ENCODE data around the gene C17orf100. TPM values are rescaled to one million over a fixed set of nuclear protein-coding genes. Genes with fewer than 3 reads are reported as not detected.

C17orf100 gene
- total RNA-seq, 1 experiment from 2014 or later = 3.1 TPM

DNA sequence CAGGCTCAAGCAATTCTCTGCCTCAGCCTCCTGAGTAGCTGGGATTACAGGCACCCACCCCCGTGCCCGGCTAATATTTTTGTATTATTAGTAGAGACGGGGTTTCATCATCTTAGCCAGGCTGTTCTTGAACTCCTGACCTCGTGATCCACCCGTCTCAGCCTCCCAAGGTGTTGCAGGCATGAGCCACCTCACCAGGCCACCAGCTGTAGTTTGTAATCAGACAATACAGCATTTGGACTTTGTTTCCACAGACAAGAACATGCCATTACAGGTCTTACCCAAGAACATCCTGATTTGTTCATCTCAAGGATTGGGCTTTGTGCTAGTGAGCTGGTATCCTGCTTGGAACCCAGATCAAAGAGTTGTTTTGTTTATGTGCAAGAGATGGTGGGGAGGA lies 30.1 kb downstream of the C17orf100 start:
- no TSS peak for BruUV-seq (replicated peaks)
- H3K4me1 Mint-ChIP-seq (ENCODE audit: low read depth, unreplicated experiment) = peaks cover 13% of the 10 kb centered on the region
- CTCF ChIA-PET = no interaction called here
- H3K36me3 Mint-ChIP-seq (ENCODE audit: insufficient read depth, unreplicated experiment) = no peaks in the 10 kb centered on the region
- no peak overlapping the region for H3K4me3 Mint-ChIP-seq (ENCODE audit: low read depth, unreplicated experiment)
- intact Hi-C loops (cut with micrococcal nuclease; ENCODE audit: unreplicated experiment) = no loop called here
- H3K9me3 Mint-ChIP-seq (ENCODE audit: low read depth, unreplicated experiment) = peaks cover 2% of the 10 kb centered on the region
- no peak for TF ChIP-seq CTCF (IDR thresholded peaks at IDR 0.05; ENCODE audit: unreplicated experiment)
- no peak for DNase-seq
- H3K27ac Mint-ChIP-seq (ENCODE audit: unreplicated experiment) = no peak overlapping the region
- H3K27me3 Mint-ChIP-seq (ENCODE audit: unreplicated experiment) = peaks cover 34% of the 10 kb centered on the region

DNA sequence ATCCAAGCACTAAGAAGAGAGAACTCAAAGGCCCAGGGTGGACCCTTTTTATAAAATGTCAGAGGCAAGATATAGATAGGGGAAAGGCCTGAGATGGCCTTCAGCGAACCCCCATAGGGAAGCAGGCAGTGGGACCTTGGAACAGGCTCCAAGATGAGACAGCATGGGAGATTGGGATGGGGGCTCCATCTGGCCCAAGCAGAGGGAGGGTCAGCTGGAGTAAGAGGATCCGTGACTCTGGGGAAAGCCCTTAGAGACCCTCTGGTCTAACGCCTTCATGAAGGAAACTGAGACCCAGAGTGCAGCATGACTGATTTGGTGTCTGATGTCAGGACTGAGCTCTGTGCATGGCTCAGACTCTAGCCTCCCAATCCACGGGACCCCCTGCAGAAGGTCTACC lies 30.8 kb downstream of the C17orf100 start:
- H3K36me3 Mint-ChIP-seq (ENCODE audit: insufficient read depth, unreplicated experiment) = no peaks in the 10 kb centered on the region
- BruUV-seq (replicated peaks) = no TSS peak
- DNase-seq = no peak
- peaks cover 2% of the 10 kb centered on the region for H3K9me3 Mint-ChIP-seq (ENCODE audit: low read depth, unreplicated experiment)
- no peak overlapping the region for H3K27ac Mint-ChIP-seq (ENCODE audit: unreplicated experiment)
- CTCF ChIA-PET = no interaction called here
- intact Hi-C loops (cut with micrococcal nuclease; ENCODE audit: unreplicated experiment) = no loop called here
- no peak for TF ChIP-seq CTCF (IDR thresholded peaks at IDR 0.05; ENCODE audit: unreplicated experiment)
- H3K4me3 Mint-ChIP-seq (ENCODE audit: low read depth, unreplicated experiment) = no peak overlapping the region
- peaks cover 13% of the 10 kb centered on the region for H3K4me1 Mint-ChIP-seq (ENCODE audit: low read depth, unreplicated experiment)
- peaks cover 41% of the 10 kb centered on the region for H3K27me3 Mint-ChIP-seq (ENCODE audit: unreplicated experiment)

DNA sequence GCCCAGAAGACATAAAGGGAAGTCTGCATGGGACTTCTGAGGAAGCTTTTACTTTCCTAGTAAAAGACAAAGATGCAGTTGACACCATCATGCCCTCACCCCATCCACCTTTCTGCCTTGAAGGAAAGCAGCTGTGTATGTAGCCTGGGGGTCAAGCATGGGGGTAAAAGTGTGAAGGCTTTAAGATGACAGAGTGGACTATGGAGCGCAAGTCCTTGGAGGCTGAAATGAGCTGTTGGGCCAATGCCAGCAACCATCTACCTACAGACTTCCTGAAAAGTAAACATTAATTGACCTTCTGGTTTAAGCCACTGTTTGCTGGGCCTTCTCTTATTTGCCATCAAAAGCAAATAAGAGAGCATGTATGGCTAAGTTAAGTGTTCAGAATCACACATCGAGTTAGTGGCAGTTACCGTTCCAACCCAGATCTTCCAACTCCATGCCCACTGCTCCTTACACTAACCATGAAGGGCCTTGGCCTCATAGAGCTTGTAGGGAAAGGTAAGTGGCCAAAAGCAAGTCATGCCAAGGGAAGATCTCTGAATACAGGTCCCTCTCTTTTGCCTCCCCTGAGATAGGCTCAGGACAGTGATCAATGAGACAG lies 31.6 kb downstream of the C17orf100 start:
- CTCF ChIA-PET = interaction anchor here (1.2 kb wide), 1 partner anchor 14 kb away, joined by 3 read pairs; no protein-coding TSS in a partner anchor
- Mint-ChIP-seq H3K27me3 (ENCODE audit: unreplicated experiment) (peaks cover 41% of the 10 kb centered on the region), H3K4me1 (ENCODE audit: low read depth, unreplicated experiment) (peaks cover 13% of the 10 kb centered on the region), H3K9me3 (ENCODE audit: low read depth, unreplicated experiment) (peaks cover 2% of the 10 kb centered on the region), H3K4me3 (ENCODE audit: low read depth, unreplicated experiment) (no peak overlapping the region), H3K36me3 (ENCODE audit: insufficient read depth, unreplicated experiment) (no peaks in the 10 kb centered on the region), H3K27ac (ENCODE audit: unreplicated experiment) (no peak overlapping the region)
- no peak for DNase-seq
- intact Hi-C loops (cut with micrococcal nuclease; ENCODE audit: unreplicated experiment) = no loop called here
- no peak for TF ChIP-seq CTCF (IDR thresholded peaks at IDR 0.05; ENCODE audit: unreplicated experiment)
- BruUV-seq (replicated peaks) = no TSS peak

- Mint-ChIP-seq H3K27ac (ENCODE audit: unreplicated experiment) (no peak overlapping the region), H3K27me3 (ENCODE audit: unreplicated experiment) (peaks cover 34% of the 10 kb centered on the region), H3K4me1 (ENCODE audit: low read depth, unreplicated experiment) (peaks cover 8% of the 10 kb centered on the region), H3K9me3 (ENCODE audit: low read depth, unreplicated experiment) (peaks cover 2% of the 10 kb centered on the region), H3K4me3 (ENCODE audit: low read depth, unreplicated experiment) (no peak overlapping the region), H3K36me3 (ENCODE audit: insufficient read depth, unreplicated experiment) (no peaks in the 10 kb centered on the region)
- no peak for DNase-seq
- CTCF ChIA-PET = interaction anchor here (1.2 kb wide), 1 partner anchor 14 kb away, joined by 3 read pairs; no protein-coding TSS in a partner anchor
- BruUV-seq (replicated peaks) = no TSS peak
- intact Hi-C loops (cut with micrococcal nuclease; ENCODE audit: unreplicated experiment) = no loop called here
- no peak for TF ChIP-seq CTCF (IDR thresholded peaks at IDR 0.05; ENCODE audit: unreplicated experiment)
Measured at GRCh38 chr17:6683730-6684459, 32.3 kb downstream of the C17orf100 start.
